Urinary bladder (tissue), 4 donors: ENCODE data around the gene KCNAB2. TPM values are rescaled to one million over a fixed set of nuclear protein-coding genes. Genes with fewer than 3 reads are reported as not detected.

Experiments
- DNase-seq: peaks from one replicate; pipeline ENCODE4 v3.0.0-alpha.2; 2015; ENCODE audit errors: extremely low spot score
- H3K27ac ChIP-seq: one replicate; pipeline ENCODE4 v1.5.1; 2013; ENCODE audit warnings: low read depth, mild to moderate bottlenecking, moderate library complexity
- H3K36me3 ChIP-seq: one replicate; pipeline ENCODE4 v1.6.1; 2013; ENCODE audit warnings: mild to moderate bottlenecking, moderate library complexity; ENCODE audit not compliant: insufficient read depth
- H3K4me1 ChIP-seq: one replicate; pipeline ENCODE4 v1.6.1; 2013; ENCODE audit warnings: mild to moderate bottlenecking, moderate library complexity; ENCODE audit not compliant: insufficient read depth
- H3K4me3 ChIP-seq: one replicate; pipeline ENCODE4 v1.5.1; 2013; ENCODE audit warnings: low read depth, low read length
- WGBS: extraction: QIAGEN DNeasy Blood & Tissue Kit; methylation state at CpG from one replicate; pipeline ENCODE4 v1.1.7; 2013; 5-methylcytosine and 5-hydroxymethylcytosine counted together
- polyA plus RNA-seq: library from polyadenylated mRNA; stranded (reverse); fragments of 200-250 nt; gene quantifications from one replicate; pipeline ENCODE4 v1.2.3, GENCODE V29; 2013
- total RNA-seq: library from RNA; depleted of rRNA; stranded (reverse); fragments of >200 nt; gene quantifications from one replicate; pipeline ENCODE4 v1.2.3, GENCODE V29; 2014
- donor health status: healthy with polysubstance abuse.
- donor health status: healthy.

The KCNAB2 gene
- total and polyA plus RNA-seq, 2 donors = 3.8 to 13.0 TPM

DNA sequence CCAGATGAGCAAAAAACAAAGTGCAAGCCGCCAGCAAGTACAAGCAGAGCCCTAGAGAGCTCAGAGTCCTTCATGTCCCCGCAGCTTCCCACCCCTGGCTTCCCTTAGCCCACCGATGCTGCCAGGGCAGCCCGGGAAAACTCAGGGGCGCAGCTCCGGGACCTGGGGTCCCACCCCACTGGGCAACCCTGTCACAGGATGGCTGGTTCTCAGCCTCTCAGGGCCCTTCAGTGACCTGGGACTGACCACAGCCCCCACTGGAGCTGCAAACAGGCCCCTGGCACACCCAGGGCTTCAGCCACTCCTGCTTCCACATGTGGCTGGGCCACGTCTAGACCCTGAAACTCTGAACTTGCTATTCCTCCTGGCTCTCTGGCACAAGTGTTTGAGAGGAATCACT, 84.9 kb downstream of the KCNAB2 start:
- DNase-seq = no peak
- Histone ChIP-seq H3K27ac (no peak overlapping the region), H3K4me3 (no peak overlapping the region), H3K4me1 (no peaks in the 10 kb centered on the region), H3K36me3 (no peaks in the 10 kb centered on the region)
- 81% methylated on average over 7 of the region's 7 CpGs for WGBS

DNA sequence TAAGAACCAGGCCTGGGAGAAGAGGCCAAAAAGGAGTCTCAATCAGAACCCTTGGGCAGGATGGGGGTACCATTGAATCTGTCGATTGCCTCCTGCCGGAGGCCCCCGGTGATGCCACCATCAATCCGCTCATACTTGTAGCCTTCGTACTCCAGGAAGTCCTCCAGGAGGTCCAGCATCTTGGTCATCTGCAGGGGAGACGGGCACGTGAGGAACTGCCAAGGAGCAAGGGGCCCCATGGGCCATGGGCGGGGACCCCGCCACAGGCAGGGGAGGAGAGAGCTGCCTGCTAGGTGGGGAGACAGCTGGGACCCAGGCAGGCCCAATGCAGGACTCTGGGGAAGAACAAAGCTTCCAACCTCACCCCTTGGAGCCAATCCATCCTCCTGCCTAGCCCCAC, 85.9 kb downstream of the KCNAB2 start:
- Histone ChIP-seq H3K36me3 (no peaks in the 10 kb centered on the region), H3K27ac (no peak overlapping the region), H3K4me1 (no peaks in the 10 kb centered on the region), H3K4me3 (no peak overlapping the region)
- WGBS = 87% methylated on average over 9 of the region's 9 CpGs
- DNase-seq = no peak

DNA sequence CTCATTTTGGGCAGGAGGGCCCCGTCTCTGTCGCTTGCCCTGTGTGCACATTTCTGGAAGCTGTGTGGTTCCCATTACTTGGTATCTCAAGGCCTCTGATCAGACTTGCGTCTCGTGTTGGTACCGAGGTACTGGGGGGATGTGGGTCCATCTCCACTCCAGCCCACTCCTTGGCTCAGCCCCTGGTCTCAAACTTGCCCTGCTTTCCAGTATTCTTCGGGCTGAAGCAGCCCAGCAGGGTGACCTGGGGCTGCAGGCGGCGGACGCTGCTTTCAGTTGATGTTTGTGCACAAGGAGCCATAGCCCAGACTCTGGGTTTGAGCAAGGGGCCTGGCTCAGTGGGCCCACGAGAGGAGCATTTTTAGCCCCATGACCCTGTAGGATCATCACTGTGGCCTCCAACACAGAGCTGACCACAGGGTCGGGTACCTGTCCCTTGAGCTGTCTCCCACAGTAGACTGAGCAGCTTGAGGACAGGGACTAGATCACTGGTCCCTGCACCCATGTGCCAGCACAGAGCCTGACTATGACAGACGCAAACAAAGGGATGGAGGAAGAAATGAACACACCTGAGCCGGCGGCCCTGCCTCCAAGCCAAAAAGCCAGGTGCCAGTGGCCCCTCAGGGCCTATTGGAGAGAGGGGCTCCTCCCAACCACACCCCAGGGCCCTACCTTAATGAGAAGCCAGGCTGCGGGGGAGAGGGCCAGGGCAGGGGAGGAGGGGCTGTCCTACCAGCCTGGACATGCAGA, 87.6 kb downstream of the KCNAB2 start:
- DNase-seq = no peak
- H3K36me3 ChIP-seq = no peaks in the 10 kb centered on the region
- no peaks in the 10 kb centered on the region for H3K4me1 ChIP-seq
- no peak overlapping the region for H3K4me3 ChIP-seq
- H3K27ac ChIP-seq = no peak overlapping the region
- 90% methylated on average over 15 of the region's 15 CpGs for WGBS

DNA sequence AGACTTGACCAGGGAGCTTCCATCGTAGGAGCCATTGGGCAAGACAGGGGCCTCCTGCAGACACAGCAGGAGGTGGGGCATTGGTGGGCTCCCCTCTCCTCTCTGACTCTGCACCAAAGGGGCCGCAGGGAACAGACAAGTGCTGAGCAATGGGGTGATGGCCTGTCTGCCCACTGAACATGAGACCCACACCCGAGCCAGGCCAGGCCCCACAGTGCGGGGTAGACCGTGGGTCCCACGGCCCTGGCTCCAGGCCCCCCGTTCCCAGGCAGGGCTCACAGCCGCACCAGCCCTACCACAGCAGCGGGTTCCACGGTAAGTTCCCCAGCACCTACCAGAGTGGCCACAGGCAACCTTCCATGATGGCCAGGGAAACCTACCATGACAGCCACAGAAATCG, 88.5 kb downstream of the KCNAB2 start:
- H3K36me3 ChIP-seq = no peaks in the 10 kb centered on the region
- no peak overlapping the region for H3K4me3 ChIP-seq
- no peaks in the 10 kb centered on the region for H3K4me1 ChIP-seq
- 94% methylated on average over 11 of the region's 11 CpGs for WGBS
- no peak for DNase-seq
- no peak overlapping the region for H3K27ac ChIP-seq

DNA sequence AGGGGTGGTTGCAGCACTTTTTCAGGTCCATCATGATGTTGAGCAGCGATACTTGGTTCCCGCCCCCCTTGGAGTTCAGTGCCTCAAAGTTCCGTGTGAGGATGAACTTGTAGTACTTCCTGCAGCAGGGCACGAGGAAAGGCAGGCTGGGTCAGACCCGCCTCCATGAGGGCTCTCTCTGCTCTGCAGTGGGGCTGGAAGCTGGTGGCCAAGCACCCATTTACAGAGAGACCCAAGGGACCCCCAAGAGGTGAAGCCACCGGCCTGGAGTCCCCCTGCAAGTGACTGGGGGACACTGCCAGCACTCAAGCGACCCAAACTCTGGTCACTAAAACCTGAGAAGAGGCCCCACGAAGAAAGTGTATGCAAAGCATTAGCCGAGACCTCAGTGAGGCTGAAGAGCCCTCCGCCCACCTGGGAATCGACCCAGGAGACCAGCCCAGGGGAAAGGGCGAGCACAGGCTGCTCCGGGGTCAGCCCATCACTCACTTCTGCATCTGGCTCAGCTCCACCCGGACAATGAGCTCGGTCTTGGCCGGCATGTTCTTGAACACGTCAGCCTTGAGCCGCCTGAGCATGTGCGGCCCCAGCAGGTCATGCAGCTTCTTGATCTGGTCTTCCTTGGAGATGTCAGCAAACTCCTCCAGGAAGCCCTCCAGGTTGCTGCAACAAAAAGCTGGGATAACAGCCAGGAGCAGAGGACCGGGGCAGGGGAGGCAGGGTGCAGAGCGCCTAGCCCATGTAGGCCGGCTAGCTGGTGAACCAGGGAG, 89.2 kb downstream of the KCNAB2 start:
- Histone ChIP-seq H3K4me1 (no peaks in the 10 kb centered on the region), H3K4me3 (no peak overlapping the region), H3K27ac (no peak overlapping the region), H3K36me3 (no peaks in the 10 kb centered on the region)
- DNase-seq = no peak
- WGBS = 84% methylated on average over 22 of the region's 22 CpGs

DNA sequence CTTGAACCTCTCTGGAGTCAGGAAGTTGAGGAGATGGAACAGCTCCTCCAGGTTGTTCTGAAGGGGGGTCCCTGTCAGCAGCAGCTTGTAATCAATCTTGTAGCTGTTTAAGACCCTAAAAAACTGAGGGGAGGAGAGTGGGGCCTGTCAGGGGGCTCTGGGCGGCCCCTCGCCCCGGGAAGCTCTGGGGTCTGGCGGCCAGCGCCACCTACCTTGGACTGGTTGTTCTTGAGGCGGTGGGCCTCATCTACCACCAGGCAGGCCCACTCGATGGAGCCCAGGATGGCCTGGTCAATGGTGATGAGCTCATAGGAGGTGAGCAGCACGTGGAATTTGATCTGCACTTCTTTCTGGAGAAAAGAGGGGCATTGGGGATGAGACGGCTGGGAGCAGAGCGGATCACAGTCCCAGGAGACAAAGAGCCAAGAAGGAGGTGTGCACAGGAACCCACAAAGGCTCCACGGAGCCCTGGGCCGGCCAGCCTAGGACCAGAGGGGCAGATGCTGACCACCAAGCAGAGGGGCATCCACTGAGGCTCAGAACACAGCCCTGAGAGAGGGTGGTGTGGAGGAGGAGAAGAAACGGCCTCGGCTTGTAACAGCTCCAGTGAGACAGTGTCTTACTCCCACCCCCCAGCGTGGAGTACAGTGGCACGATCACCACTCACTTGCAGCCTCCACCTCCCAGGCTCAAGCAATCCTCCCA, 91.0 kb downstream of the KCNAB2 start:
- Histone ChIP-seq H3K4me1 (no peaks in the 10 kb centered on the region), H3K36me3 (no peaks in the 10 kb centered on the region), H3K4me3 (no peak overlapping the region), H3K27ac (no peak overlapping the region)
- no peak for DNase-seq
- 81% methylated on average over 16 of the region's 16 CpGs for WGBS

DNA sequence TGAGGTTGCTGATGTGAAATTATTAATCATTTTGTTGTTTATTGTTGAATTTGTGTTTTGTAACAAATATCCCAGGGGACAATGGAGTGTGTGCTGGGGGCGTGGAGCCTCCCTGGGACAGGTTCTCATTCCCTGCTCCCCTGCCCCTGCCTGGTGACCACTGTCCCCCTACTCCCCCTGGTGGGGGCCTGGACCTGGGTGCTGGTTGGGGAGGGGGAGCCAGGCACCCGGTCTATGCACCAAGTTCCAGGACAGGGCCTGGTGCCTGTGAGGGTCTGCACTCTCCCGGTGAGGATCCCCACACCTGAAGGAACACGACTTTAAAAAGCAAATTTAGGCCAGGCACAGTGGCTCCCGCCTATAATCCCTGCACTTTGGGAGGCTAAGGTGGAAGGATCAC, 92.1 kb downstream of the KCNAB2 start:
- WGBS = 70% methylated on average over 5 of the region's 5 CpGs

DNA sequence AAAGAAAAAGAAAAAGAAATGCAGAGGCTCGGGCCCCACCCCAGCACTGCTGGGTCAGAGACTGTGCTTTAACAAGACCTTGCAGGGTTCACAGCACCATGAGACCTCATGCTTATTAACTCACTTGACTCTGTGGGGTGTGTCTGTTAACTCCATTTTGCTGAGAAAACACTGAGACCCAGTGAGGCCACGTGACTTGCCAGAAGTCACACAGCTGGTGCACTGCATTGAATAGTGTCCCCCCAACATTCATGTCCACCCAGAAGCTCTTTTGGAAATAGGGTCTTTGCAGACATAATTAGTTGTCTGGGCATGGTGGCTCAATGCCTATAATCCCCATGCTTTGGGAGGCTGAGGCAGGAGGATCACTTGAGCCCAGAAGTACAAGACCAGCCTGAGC, 94.7 kb downstream of the KCNAB2 start:
- Histone ChIP-seq H3K27ac (no peak overlapping the region), H3K36me3 (no peaks in the 10 kb centered on the region), H3K4me1 (no peaks in the 10 kb centered on the region), H3K4me3 (no peak overlapping the region)
- WGBS = 95% methylated on average over 2 of the region's 2 CpGs
- DNase-seq = no peak

More for the DNA sequence above, 92.1 kb downstream of the KCNAB2 start:
- DNase-seq = no peak
- Histone ChIP-seq H3K36me3 (no peaks in the 10 kb centered on the region), H3K4me1 (no peaks in the 10 kb centered on the region), H3K27ac (no peak overlapping the region), H3K4me3 (no peak overlapping the region)

DNA sequence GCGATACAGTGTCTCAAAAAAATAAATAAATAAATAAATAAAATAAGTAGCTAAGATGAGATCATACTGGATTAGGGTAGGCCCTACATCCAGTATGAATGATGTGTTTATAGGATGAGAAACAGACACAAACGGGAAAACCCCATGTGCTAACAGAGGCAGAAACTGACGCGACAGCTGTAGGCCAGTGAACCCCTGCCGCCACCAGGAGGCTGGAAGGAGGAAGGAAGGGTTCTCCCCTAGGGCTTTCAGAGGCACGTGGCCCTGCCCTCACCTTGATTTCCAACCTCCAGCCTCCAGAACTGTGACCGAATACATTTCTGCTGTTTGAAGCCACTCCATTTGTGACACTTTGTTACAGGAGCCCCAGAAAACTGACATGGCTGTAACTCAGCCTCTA, 95.9 kb downstream of the KCNAB2 start:
- DNase-seq = no peak
- H3K27ac ChIP-seq = no peak overlapping the region
- 38% methylated on average over 7 of the region's 7 CpGs for WGBS
- H3K4me3 ChIP-seq = no peak overlapping the region
- H3K4me1 ChIP-seq = no peaks in the 10 kb centered on the region
- H3K36me3 ChIP-seq = no peaks in the 10 kb centered on the region

DNA sequence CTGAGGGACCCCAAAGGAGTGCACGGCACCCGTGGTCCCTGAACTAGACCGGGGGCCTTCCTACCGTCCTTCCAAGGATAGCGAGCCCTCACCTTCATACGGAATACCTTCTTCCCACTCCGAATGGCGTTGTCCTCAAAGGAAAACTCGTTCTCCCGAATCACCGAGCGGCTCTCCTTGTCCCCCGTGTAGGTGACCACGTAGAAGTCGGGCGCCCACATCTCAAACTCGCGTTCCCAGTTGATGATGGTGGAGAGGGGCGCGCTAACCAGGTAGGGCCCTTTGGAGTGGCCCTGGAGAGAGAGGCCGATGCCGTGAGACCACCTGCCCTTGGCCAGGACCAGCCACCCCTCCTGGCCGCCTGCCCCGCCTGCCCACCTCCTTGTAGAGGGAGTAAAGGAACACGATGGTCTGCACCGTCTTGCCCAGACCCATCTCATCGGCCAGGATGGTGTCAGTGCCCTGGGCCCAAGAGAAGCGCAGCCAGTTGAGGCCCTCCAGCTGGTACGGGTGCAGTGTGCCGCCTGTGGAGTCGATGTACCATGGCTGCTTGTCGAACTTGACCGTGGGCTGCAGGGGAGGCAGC, 96.4 kb downstream of the KCNAB2 start:
- Histone ChIP-seq H3K4me3 (no peak overlapping the region), H3K36me3 (no peaks in the 10 kb centered on the region), H3K27ac (no peak overlapping the region), H3K4me1 (no peaks in the 10 kb centered on the region)
- DNase-seq = no peak
- 94% methylated on average over 33 of the region's 33 CpGs for WGBS

DNA sequence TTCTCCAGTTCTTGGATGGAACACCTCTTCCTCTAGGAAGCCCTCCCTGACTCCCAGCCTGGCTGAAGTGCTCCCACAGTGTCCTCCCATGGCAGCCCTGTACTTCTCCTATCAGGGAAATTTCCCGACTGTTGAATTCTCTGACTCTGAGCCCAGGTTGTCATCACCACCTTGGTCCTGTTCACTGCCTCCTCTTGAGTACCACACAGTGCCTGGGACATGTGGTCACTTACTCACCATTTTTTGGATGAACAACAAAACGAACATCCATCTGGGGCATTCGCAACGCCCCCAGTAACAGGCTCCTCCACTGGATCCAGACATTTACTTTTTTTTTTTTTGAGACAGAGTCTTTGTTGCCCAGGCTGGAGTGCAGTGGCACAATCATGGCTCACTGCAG, 97.0 kb downstream of the KCNAB2 start:
- Histone ChIP-seq H3K4me1 (no peaks in the 10 kb centered on the region), H3K4me3 (no peak overlapping the region), H3K27ac (no peak overlapping the region), H3K36me3 (no peaks in the 10 kb centered on the region)
- WGBS = 85% methylated on average over 4 of the region's 4 CpGs
- DNase-seq = no peak

DNA sequence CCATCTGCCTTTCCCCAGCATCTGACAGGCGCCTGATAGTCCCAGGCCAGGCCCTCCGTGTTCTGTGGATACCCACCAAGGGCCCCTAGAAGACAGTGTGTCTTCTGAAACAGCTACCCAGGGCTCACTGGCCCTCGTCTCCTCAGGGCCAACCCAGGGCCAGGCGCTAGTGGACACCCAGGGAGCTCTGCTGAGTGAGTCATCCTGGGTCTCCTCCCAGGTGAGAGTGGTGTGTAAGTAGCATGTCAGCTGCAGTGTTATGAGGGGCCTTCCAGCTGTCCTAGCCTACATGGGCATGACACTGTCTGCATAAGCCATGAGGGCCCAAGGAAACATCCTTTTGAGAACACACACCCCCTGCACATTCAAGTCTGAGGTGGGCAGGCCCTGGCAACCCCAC, 97.7 kb downstream of the KCNAB2 start:
- Histone ChIP-seq H3K4me3 (no peak overlapping the region), H3K36me3 (no peaks in the 10 kb centered on the region), H3K27ac (no peak overlapping the region), H3K4me1 (no peaks in the 10 kb centered on the region)
- 91% methylated on average over 4 of the region's 4 CpGs for WGBS
- DNase-seq = no peak

DNA sequence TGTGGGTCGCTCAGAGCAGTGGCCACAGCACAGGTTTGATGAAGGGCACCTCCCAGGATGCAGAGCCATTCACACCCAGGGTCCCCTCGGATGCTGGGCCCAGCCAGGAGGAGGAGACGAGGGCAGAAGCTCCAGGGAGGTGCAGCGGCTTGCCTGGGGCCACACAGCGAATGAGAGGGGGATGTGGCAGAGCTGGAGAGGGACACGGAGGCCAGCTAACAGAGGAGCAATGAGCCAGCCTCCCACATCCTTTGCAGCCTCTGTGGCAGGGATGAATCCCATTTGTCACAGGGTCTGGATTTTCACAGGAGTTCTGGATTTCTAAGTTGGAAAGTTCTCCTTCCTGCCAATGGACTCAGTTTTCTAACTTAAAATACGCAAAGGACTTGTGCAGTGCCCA, 98.5 kb downstream of the KCNAB2 start:
- no peaks in the 10 kb centered on the region for H3K4me1 ChIP-seq
- 80% methylated on average over 7 of the region's 7 CpGs for WGBS
- no peak overlapping the region for H3K27ac ChIP-seq
- H3K4me3 ChIP-seq = no peak overlapping the region
- H3K36me3 ChIP-seq = no peaks in the 10 kb centered on the region
- DNase-seq = no peak
